GM12878 (cell line): ENCODE results near the gene MSH3. TPM values are rescaled to one million over a fixed set of nuclear protein-coding genes. Genes with fewer than 3 reads are reported as not detected.

Experiments
- ATAC-seq: fragments of 200-7000 bp; cut with Tn5 transposase; 3 replicates; pipeline ENCODE4 v1.9.1; 2020; ENCODE audit warnings: mild to moderate bottlenecking, moderate library complexity
- BruUV-seq: library from RNA; stranded (reverse); fragments of 400-500 nt; replicated peaks from 2 replicates; lab custom pipeline; 2021; lab: Mats Ljungman, UMichigan
- CTCF ChIA-PET: fragments of 300-600 bp; sonication (Branson Sonifier 250); formaldehyde crosslinking; extraction: SDS; loops from one replicate; lab custom pipeline; 2021; ENCODE audit warnings: inconsistent platforms; lab: Yijun Ruan, JAX
- POLR2A ChIA-PET: fragments of 350-600 bp; formaldehyde crosslinking; extraction: SDS; loops from one replicate; lab custom pipeline; 2021; ENCODE audit warnings: inconsistent platforms; lab: Charles Lee
- RAD21 ChIA-PET: fragments of 300-600 bp; sonication (Branson Sonifier 250); formaldehyde crosslinking; loops from one replicate; lab custom pipeline; 2023; ENCODE audit warnings: antibody characterized with exemption; ENCODE audit not compliant: unreplicated experiment; lab: Charles Lee
- SMC1A ChIA-PET: fragments of 300-600 bp; sonication (Branson Sonifier 250); formaldehyde crosslinking; loops from one replicate; lab custom pipeline; 2023; ENCODE audit not compliant: unreplicated experiment, uncharacterized antibody; lab: Charles Lee
- DNase-seq: peaks from one replicate; pipeline ENCODE4 v3.0.0-alpha.2; 2011; ENCODE audit warnings: low read depth, low spot score
- FAIRE-seq: peaks from 3 replicates; lab custom pipeline; 2011; peaks lifted over from hg19 to GRCh38; lab: Jason Lieb, UNC
- H2AFZ ChIP-seq: 2 replicates; pipeline ENCODE4 v1.6.0; 2011; ENCODE audit warnings: low read depth, low read length, control low read depth; ENCODE audit not compliant: control insufficient read depth
- H3K27ac ChIP-seq: 2 replicates; pipeline ENCODE4 v1.5.1; 2011; ENCODE audit warnings: control low read depth; ENCODE audit not compliant: control insufficient read depth, insufficient read depth
- H3K27me3 ChIP-seq, 2 experiments: replicated peaks in 1 of 2; 2 replicates each; pipeline versions ENCODE4 v1.6.0 to v1.6.1; 2011; ENCODE audit warnings: low read length in 1 of 2; ENCODE audit not compliant: control insufficient read depth in 2 of 2, insufficient read depth in 2 of 2
- H3K36me3 ChIP-seq, 2 experiments: 2 replicates each; pipeline ENCODE4 v1.5.1; 2011; ENCODE audit warnings: low read length in 1 of 2; ENCODE audit not compliant: control insufficient read depth in 2 of 2, insufficient read depth in 2 of 2
- H3K4me1 ChIP-seq: 2 replicates; pipeline ENCODE4 v1.6.1; 2011; ENCODE audit warnings: mild to moderate bottlenecking, low read length, moderate library complexity, mixed read lengths; ENCODE audit not compliant: control insufficient read depth, insufficient read depth
- H3K4me2 ChIP-seq: 2 replicates; pipeline ENCODE4 v1.6.0; 2011; ENCODE audit warnings: control low read depth; ENCODE audit not compliant: control insufficient read depth, insufficient read depth
- H3K4me3 ChIP-seq: fragments of 200-600 bp; sonication (generic); 2 replicates; pipeline ENCODE4 v1.5.1; 2016
- H3K79me2 ChIP-seq: 2 replicates; pipeline ENCODE4 v1.6.0; 2011; ENCODE audit warnings: low read length; ENCODE audit not compliant: control insufficient read depth, insufficient read depth
- H3K9ac ChIP-seq: 2 replicates; pipeline ENCODE4 v1.8.0; 2011; ENCODE audit warnings: low read length, control low read depth, mixed read lengths; ENCODE audit not compliant: control insufficient read depth, insufficient read depth
- H3K9me3 ChIP-seq: replicated peaks from 3 replicates; pipeline ENCODE4 v1.5.1; 2011; ENCODE audit warnings: mild to moderate bottlenecking, low read length; ENCODE audit not compliant: control insufficient read depth, insufficient read depth
- H4K20me1 ChIP-seq: 2 replicates; pipeline ENCODE4 v1.6.0; 2011; ENCODE audit not compliant: control insufficient read depth, insufficient read depth
- ATF7 ChIP-seq: fragments of 450-650 bp; IDR thresholded peaks from 2 replicates; pipeline ENCODE4 v1.6.1; 2016; ENCODE audit warnings: low read depth, mild to moderate bottlenecking
- BMI1 ChIP-seq: fragments of 450-650 bp; IDR thresholded peaks from 2 replicates; pipeline ENCODE4 v1.6.1; 2016; ENCODE audit warnings: mild to moderate bottlenecking, moderate library complexity, borderline replicate concordance
- CBX3 ChIP-seq: fragments of 200-600 bp; sonication (generic); IDR thresholded peaks from 2 replicates; pipeline ENCODE4 v1.6.1; 2016; ENCODE audit warnings: low read depth, borderline replicate concordance
- EP300 ChIP-seq, 2 experiments: fragments of 150-350 bp in 1 of 2; IDR thresholded peaks; 2 replicates each; pipeline ENCODE4 v1.6.1; 2011 to 2012; ENCODE audit warnings: low read depth in 2 of 2, low read length in 2 of 2, borderline replicate concordance in 1 of 2, improper control_type of control experiment in 1 of 2, inconsistent platforms in 1 of 2; ENCODE audit not compliant: control insufficient read depth in 1 of 2
- FOS ChIP-seq: IDR thresholded peaks from 3 replicates; pipeline ENCODE4 v1.6.1; 2011; ENCODE audit warnings: borderline replicate concordance; ENCODE audit not compliant: insufficient read length; ENCODE audit errors: extremely low read depth
- JUND ChIP-seq: IDR thresholded peaks from 2 replicates; pipeline ENCODE4 v1.6.1; 2012; ENCODE audit warnings: low read depth, mild to moderate bottlenecking, low read length, improper control_type of control experiment, moderate library complexity
- NRF1 ChIP-seq: conservative IDR thresholded peaks from 2 replicates; pipeline ENCODE4 v1.6.1; 2011; ENCODE audit warnings: mild to moderate bottlenecking, low read depth, low read length, improper control_type of control experiment
- RBBP5 ChIP-seq: fragments of 200-600 bp; sonication (generic); conservative IDR thresholded peaks from 2 replicates; pipeline ENCODE4 v1.6.1; 2016
- SRF ChIP-seq, 2 experiments: IDR thresholded peaks; 2 replicates each; pipeline ENCODE4 v1.6.1; 2011; ENCODE audit warnings: low read depth in 2 of 2, low read length in 2 of 2, mild to moderate bottlenecking in 1 of 2, moderate library complexity in 1 of 2
- WRNIP1 ChIP-seq: IDR thresholded peaks from 2 replicates; pipeline ENCODE4 v1.6.1; 2011; ENCODE audit warnings: low read depth, low read length, improper control_type of control experiment, borderline replicate concordance
- YY1 ChIP-seq: IDR thresholded peaks from 2 replicates; pipeline ENCODE4 v1.6.1; 2011; ENCODE audit warnings: low read depth, mild to moderate bottlenecking, low read length
- ZNF274 ChIP-seq: IDR thresholded peaks from one replicate; pipeline ENCODE4 v1.8.0; 2011; ENCODE audit not compliant: insufficient read length, insufficient read depth
- ZNF384 ChIP-seq: IDR thresholded peaks from 2 replicates; pipeline ENCODE4 v1.6.1; 2012; ENCODE audit warnings: low read depth, mild to moderate bottlenecking, low read length, improper control_type of control experiment, borderline replicate concordance
- in situ Hi-C: fragments of 300-500 bp; cut with MboI; formaldehyde crosslinking; loops from 9 replicates; pipeline ENCODE4 v1.14.3; 2018; ENCODE audit warnings: mixed read lengths
- intact Hi-C: fragments of 100-400 bp; cut with micrococcal nuclease; formaldehyde crosslinking; loops from one replicate; pipeline ENCODE4 v1.14.2; 2022; ENCODE audit not compliant: unreplicated experiment
- polyA plus RNA-seq, 11 experiments: library from polyadenylated mRNA; depleted of rRNA in 4 of 11; unstranded in 6 of 11; stranded (reverse) in 5 of 11; fragments of >200 nt; fragmentation: Nextera tagmentation in 4 of 11; fragmentation: Illumina TruSeq in 1 of 11; extraction: Ambion mirVana in 4 of 11; extraction: Trizol in 1 of 11; gene quantifications; 1 replicate in 1 of 11; 2 replicates in 10 of 11; pipeline versions ENCODE4 v1.2.1 to v1.2.3, GENCODE V29; 2011 to 2016; ENCODE audit warnings: inconsistent platforms in 2 of 11, missing spikeins in 2 of 11, low read depth in 1 of 11
- total RNA-seq, 4 experiments: library from RNA; depleted of rRNA in 3 of 4; stranded (reverse); fragments of >200 nt in 3 of 4; fragmentation: Illumina TruSeq in 1 of 4; extraction: Trizol in 1 of 4; gene quantifications; 2 replicates each; pipeline versions ENCODE4 v1.2.1 to v1.2.3, GENCODE V29; 2013 to 2021
- TF ChIP-seq, protein P1 (sequence below): fragments of 450-650 bp; IDR thresholded peaks from 2 replicates; pipeline ENCODE4 v1.6.1; 2014; ENCODE audit warnings: mild to moderate bottlenecking

Gene MSH3
- total and polyA plus RNA-seq, 10 of the 15 experiments (the other 5 are each of a cell fraction or from before 2014, with no cell fraction given) = 4.7 to 17.5 (median 12.2) TPM

DNA sequence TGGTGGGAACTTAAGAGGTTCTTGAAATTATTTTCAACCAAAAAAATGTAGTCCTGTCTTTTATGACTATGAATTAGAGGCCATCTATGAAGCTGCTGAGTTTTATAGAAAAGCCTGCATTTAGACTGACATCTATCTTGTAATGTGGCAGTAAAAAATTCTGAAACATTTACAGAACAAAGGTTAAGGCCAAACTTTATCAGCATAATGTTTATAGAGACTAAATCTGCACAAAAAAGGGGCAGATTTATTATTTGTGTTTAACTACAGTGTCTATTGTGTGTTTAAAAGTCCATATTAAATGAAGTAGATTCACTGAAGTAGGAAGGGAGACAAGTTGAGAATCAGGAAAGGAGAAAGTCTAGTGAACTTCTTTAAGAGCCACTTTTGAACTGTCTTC is 47.1 kb upstream of the MSH3 start:
- TF ChIP-seq CBX3 (no peak), WRNIP1 (no peak), EP300 (IDR thresholded peaks at IDR 0.05; ENCODE audit: borderline replicate concordance in 1 of 2, control insufficient read depth in 1 of 2, low read depth in 2 of 2, low read length in 2 of 2) (no peak), YY1 (no peak), SRF (IDR thresholded peaks at IDR 0.05; ENCODE audit: low read depth in 2 of 2, low read length in 2 of 2) (no peak), ZNF274 (no peak), RBBP5 (no peak), JUND (no peak), NRF1 (no peak), FOS (no peak), BMI1 (no peak), ATF7 (no peak), ZNF384 (no peak)
- TF ChIP-seq, protein P1, sequence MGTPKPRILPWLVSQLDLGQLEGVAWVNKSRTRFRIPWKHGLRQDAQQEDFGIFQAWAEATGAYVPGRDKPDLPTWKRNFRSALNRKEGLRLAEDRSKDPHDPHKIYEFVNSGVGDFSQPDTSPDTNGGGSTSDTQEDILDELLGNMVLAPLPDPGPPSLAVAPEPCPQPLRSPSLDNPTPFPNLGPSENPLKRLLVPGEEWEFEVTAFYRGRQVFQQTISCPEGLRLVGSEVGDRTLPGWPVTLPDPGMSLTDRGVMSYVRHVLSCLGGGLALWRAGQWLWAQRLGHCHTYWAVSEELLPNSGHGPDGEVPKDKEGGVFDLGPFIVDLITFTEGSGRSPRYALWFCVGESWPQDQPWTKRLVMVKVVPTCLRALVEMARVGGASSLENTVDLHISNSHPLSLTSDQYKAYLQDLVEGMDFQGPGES = no peak
- RAD21 ChIA-PET = no interaction called here
- CTCF ChIA-PET = interaction anchor here (0.6 to 0.7 kb wide), 2 partner anchors 21 to 49 kb away, joined by 3 read pairs; no protein-coding TSS in a partner anchor
- intact Hi-C loops = no loop called here
- H3K36me3 ChIP-seq = no peaks in the 10 kb centered on the region
- H3K9ac ChIP-seq = no peak overlapping the region
- FAIRE-seq = no peak
- no TSS peak for BruUV-seq
- SMC1A ChIA-PET = interaction anchor here (0.9 to 1.2 kb wide), 3 partner anchors 9 to 300 kb away, joined by 3 read pairs; no protein-coding TSS in a partner anchor
- H4K20me1 ChIP-seq = no peaks in the 10 kb centered on the region
- no peak overlapping the region; the same call in 1 of the 2 replicates for H3K4me2 ChIP-seq
- no peak overlapping the region for H3K27ac ChIP-seq
- no peaks in the 10 kb centered on the region for H3K27me3 ChIP-seq
- peaks cover 5% of the 10 kb centered on the region; the same call in 2 of the 3 replicates for H3K9me3 ChIP-seq
- H3K79me2 ChIP-seq = no peaks in the 10 kb centered on the region
- ATAC-seq = no peak
- no peak for DNase-seq
- no peak overlapping the region for H2AFZ ChIP-seq
- no peak overlapping the region for H3K4me3 ChIP-seq
- POLR2A ChIA-PET = no interaction called here
- H3K4me1 ChIP-seq = peaks cover 10% of the 10 kb centered on the region
- in situ Hi-C loops = no loop called here
